GM21619 (cell line): ENCODE measurements around the gene TMED10.
"Not testable (repeated sequence)": the region's sequence is repeated elsewhere in the genome, so short reads cannot be mapped to it uniquely, and the experiment has no call there.

ENCODE experiments used
- ATAC-seq: cut with Tn5 transposase; IDR thresholded peaks from one replicate; pipeline ENCODE4 v1.9.1; 2021; ENCODE audit not compliant: unreplicated experiment

The TMED10 gene

DNA sequence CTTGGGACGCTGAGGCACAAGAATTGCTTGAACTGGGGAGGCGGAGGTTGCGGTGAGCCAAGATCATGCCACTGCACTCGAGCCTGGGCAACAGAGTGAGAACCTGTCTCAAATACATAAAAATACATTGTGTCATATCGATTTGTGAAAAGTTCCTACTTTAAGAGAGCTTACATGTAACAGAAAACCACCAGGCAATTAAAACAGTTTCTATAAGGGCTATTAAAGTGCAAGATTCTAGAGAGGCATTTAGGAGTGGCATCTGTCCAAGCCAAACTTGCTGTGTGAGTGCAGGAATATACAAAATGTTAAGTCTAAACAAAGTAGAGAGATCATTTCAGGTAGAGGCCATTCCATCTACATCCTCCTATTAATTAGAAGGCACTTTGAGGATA, 47.8 kb downstream of the TMED10 start:
- ATAC-seq: no peak

DNA sequence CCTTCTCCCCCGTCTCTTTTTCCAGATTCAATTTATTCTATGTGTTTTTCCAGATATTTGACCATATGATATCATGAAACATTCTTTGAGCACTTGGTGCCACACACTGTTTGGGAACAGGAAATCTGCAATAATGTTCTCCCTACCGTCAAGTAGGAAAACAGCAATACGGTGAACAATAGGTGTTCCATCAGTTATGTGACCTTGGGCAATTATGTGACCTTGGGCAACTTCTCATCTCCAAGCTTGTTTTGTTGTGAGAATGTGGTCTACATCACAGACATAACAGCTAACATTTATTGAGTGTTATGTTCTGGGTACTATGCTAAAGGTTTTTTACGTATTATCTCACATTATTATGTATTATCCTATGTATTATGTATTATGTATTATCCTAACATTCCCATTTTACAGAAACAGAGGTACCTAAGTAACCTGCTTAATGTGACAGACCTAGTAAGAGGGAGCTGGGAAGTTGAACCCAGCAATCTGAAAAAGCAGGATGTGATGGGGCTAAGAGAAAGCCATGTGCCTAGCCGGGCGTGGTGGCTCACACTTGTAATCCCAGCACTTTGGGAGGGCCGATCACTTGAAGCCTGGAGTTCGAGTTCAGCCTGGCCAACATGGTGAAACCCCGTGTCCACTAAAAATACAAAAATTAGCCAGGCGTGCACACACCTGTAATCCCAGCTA, 48.4 kb downstream of the TMED10 start:
- no peak for ATAC-seq

DNA sequence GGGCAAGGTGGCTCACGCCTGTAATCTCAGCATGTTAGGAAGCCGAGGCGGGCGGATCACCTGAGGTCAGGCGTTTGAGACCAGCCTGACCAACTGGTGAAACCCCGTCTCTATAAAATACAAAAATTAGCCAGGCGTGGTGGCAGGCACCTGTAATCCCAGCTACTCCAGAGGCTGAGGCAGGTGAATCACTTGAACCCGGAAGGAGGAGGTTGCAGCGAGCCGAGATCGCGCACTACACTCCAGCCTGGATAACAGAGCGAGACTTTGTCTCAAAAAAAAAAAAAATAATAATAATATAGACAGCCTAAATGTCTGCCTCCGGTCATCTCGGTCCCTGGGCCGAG, 49.0 kb downstream of the TMED10 start:
- ATAC-seq: not testable (repeated sequence)

DNA sequence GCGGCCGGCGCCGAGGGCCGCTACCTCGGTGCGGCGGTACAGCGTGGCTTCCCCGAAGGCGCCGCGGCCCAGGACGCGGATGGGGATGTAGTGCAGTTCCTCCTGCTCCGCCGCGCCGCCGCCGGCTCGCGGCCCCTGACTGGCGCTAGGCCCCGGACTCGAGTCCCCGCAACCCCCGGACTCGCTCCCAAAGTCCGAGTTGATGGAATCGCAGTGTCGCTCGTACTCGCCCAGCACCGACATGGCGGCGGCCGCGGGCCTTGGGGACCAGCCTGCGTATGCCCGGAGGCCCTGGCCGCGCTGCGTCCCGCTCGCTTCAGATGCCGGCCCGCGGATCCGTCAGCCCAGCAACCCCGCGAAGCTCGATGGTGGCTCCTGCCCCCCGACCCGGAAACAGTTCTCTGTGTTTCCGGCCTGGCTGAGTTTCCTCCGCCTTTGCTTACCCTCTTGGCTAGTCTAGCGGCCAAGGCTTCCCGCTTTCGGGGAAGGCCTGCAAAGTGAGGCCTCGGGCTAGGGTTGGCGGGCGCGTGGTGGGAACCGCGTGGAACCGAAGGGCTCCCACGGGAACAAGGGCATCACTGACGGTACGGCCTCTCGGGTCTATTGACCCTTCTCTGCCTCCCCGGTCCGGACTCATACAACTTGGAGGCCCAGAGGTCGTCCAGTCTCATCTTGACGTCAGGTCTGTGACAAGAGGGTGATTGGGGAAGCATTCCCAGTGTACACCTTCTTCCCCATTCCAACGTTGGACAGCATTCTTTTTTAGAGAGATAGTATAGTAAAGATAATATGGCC, 49.5 kb downstream of the TMED10 start, which contains the start of gene NEK9:
TSS of gene NEK9 (minus strand) at position 370 of the 795 bp plus-strand sequence. CDS start at position 243, 127 bp downstream.
- ATAC-seq: peak; percentile 81

DNA sequence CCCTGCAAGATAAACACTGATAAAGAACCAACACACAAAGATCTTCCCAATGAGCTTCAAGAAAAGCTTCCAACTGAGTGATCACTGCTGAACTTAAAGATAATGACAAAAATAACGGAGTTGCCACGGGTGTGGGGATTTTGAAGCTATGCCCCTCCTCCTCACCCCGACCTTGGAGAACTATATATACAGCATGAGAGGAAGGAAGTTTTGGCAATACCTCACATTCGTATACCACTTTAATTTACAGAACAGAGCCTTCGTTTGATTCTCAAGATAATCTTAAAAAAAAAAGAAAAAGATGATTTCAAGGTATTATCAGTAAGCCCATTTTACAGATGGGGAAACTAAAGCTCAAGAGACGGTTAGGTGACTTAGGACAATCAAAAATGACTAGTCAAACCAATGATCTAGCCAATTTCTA, 50.3 kb downstream of the TMED10 start:
- ATAC-seq: no peak

DNA sequence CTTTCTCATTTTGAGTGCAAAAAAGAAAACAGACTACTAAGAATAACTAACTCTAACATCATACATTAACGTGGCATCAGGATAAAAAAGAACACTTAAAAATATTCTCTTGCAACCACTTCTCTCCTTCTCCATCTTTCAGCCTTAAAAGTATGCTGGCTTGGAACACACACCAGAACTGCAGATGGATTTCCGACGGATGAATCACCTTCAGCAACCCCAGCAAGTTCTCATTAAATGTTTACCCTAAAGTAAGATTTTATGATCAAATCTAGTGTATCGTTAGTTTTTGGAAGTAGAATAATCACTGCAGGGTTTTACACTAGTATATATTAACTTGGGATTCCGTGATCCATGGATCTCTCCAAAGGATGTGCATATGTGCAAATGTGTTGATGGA, 50.8 kb downstream of the TMED10 start:
- ATAC-seq: no peak

DNA sequence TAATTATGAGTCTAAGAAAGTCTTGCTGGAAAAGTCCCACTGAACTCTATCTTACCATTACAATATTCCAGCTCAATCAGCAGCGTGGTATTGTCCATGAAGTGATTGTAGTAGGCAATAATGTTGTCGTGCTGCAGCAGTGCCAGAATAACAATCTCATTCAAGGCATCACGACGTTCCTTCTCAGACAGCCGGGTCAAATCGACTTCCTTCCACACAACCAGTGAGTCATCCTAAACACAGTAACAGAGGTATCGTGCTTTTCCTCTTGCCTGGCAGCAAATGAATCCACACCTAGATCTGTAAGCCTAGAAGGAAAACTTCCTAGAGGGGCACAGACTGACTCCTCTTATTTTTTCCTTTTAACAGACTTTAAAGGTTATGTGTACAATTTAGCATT, 52.4 kb downstream of the TMED10 start:
- ATAC-seq: no peak

DNA sequence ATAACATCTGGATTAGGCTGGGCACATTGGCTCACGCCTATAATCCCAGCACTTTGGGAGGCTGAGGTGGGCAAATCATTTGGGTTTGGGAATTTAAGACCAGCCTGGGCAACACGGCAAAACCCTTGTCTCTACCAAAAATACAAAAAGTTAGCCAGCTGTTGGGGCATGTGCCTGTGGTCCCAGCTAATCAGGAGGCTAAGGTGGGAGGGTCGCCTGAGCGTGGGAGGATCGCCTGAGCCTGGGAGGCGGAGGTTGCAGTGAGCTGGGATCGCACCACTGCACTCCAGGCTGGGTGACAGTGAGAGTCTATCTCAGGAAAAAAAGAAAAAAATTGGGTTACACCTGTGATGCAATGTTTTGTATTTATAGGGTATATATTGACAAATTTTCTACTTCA, 54.9 kb downstream of the TMED10 start:
- ATAC-seq: no peak

DNA sequence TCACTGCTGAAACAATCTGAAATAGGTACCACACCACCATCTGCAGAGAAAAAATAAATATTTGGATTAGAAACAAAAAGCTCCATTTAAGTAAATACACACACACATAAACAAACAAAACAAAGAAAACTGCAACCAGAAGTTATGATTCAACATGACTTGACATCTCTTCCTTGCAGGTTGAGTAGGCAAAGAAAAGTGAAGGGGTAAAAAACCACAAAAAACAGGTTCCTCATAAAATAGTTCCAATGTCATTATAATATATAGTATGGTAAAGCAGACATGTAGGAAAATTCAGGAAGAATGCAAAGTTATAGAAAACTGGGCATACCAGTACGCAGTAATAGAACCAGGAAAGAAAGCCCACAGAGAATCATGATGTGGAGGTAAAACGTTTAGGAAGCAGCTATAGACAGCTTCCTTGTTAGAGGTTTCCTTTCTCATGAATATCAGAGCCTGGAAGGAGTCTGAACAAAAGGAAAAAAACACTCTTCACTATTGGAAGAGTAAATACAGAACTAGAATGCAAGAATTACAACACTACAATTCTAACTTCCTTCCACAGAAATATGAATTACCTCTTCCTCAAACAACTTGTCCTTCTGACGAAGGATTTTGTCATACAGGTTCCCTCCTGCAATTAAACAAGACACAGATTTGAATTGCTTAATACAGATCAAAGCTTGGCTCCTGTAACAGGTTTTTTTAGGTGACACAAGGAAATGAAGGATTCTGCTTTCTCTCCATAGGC, 55.7 kb downstream of the TMED10 start:
- ATAC-seq: no peak

DNA sequence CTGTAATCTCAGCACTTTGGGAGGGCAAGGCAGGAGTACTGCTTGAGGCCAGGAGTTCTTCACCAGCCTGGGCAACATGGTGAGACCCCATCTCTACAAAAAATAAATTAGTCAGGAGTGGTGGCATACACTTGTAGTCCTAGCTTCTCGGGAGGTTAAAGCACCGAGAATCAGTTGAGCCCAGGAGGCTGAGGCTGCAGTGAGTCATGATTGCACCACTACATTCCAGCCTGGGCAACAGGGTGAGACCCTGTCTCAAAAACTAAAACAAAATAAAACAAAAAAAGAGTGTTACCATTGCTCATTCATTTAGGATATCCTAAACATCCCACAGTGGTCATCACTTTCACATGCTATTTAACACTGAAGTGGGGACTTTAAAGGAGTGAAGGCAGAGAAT, 57.4 kb downstream of the TMED10 start:
- ATAC-seq: no peak

DNA sequence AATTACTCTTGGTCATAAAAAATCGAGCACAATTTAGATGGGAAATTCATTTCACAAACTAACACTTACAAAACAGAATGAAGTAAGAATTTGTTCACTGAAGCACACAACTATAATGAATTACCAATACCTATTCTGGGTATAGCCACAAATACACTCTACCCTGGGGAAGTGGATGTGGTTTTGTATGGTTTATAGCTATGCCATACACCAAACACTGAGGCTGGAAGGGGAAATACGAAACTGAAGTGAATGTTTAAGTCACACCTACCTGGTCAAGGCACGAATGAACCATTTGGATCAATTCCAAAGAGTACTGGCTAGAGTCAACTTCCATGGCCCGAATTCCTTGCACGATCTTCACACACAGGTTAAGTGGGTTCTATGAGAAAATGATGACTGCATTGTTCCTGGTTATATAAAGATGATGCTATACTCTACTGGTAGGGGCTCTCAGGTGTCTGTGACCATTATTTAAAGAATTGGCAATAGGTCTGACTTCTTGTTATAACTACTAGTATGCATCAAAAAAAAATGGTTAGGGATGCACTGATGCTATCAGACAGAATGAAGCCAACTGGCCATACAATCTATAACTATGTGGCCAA, 62.4 kb downstream of the TMED10 start:
- ATAC-seq: no peak

DNA sequence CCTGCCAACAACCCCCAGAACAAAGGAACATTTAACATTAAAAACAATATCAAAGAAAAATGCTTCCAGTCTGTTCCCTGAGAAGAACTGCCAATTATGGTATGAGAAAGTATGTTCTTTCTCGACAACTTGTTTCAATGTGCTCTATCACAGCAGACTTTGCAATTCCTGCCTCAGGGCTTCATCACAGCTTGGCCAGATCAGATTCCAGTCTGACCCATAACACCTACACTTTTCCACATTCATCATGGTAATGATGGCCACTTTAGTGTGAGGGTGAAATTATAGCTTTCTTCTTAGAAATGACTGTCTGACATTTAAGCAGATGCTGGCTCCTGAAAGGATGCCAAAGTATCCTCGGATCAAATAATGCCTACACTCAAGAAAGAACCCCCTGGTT, 66.5 kb downstream of the TMED10 start:
- no peak for ATAC-seq

DNA sequence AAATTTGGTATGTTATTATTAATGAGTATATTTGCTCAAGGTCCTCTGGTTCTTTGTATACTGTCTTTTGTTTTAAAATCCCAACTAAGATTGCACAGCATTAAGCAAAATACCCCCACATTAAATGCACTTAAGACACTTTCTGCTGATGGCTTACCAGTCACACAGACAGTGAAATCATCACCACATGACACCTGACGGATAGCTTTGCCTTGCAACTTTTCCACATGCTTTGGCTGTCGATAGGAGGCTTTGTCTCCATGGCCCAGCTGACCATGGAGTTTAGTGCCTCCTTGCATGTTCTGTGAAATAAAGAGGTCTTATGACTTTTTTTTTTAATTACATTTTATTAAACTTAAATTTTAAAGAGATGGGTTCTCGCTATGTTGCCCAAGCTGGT, 69.2 kb downstream of the TMED10 start:
- no peak for ATAC-seq

DNA sequence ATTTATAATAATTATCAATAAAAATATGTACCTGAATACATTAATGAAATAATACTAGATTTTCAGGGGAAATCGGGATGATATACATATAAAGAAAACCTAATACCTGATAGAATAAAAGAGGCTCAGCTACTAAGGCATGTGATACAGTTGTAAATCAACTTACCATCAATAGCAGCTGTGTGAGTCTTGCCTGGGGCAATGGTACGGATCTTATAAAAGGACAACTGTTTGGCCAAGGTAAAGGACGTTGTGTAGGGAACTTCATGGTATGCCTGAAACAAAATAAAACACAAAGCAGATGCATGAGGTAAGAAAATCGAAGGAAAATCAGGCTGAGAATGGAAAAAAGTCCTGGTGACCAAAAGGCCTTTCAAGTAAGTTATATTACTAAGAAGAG, 74.9 kb downstream of the TMED10 start:
- no peak for ATAC-seq

DNA sequence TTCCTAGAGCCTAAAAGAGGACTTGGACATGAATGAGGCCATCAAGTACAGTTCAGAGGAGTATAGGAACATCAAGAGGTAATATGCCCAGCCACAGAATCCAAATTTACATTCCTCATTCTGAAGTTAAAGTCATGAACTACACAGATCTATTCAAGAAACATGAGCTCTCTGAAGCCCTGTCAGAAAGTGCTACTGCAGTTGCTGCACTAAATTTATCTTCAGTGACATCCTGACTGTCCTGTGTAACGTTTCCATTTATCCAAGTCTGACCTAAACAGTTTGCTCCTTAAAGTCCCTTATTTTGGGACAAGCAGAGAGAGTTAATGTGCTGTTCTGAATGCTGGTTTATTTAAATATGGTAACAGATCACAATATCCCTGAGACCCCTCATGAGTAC, 77.7 kb downstream of the TMED10 start:
- ATAC-seq: no peak

DNA sequence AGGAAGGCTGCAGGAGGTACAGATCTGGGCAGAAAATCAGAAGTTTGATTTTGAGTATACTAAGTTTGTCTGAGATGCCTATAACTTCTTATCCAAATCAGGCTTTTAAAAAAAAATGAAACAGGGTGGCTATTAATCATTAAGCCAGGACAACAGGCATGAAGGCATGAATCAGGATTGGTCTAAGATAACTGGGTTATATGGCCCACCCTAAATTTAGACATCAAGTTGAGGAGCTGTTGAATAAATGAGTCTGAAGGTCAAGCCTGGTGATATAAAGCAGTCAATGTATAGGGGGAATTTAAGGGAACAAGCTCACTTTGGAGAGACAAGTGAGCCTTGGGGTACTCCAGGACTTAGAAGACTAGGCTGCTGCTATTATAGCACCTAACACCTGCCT, 78.2 kb downstream of the TMED10 start:
- ATAC-seq: no peak

DNA sequence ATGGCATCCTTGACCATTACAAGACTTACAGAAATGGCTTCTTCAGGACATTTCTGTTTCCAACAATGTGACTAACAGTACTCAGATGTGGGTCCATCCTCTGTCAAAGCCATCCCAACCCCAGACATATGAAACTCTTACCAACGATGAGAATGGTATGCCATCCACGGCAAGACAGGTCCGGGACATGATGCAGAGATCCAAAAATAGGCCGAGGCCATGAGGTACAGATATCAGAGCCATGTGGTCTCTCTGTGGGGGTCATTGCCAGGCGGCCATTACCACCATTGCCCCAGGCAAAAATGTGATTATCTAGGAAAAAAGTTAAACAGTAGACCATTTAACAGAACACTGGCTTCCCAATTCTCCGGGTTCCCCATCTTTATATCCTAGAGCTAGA, 79.5 kb downstream of the TMED10 start:
- no peak for ATAC-seq

DNA sequence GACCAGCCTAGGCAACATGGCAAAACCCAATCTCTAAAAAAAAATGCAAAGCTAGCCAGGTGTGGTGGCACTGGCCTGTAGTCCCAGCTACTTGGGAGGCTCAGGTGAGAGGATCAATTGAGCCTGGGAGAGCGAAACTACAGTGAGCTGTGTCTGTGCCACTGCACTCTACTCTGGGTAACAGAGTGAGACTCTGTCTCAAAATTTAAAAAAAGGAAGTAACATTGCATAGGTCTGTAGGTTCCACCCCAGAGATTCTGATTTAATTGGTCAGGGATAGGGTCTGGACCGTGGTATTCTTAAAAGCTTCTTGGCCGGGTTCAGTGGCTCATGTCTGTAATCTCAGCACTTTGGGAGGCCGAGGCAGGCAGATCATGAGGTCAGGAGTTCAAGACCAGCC, 80.7 kb downstream of the TMED10 start:
- no peak for ATAC-seq

DNA sequence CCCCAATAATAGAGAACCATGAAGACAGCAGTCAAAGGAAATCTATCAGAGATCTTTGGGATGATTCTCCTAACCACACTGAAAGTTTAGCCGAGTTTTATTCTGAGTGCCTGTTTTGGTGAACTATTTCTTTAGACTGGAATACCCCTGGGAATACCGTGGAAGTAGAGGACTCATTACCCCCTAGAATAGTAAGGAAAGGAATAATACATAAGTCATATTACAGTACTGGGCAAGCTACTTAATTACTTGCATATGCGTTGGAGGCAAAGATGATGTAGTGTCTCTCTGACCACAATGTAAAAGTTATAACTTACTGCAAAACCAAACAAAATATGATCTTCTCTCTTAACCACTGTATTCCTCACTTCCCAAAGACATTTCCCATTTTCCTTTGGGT, 81.5 kb downstream of the TMED10 start:
- no peak for ATAC-seq

DNA sequence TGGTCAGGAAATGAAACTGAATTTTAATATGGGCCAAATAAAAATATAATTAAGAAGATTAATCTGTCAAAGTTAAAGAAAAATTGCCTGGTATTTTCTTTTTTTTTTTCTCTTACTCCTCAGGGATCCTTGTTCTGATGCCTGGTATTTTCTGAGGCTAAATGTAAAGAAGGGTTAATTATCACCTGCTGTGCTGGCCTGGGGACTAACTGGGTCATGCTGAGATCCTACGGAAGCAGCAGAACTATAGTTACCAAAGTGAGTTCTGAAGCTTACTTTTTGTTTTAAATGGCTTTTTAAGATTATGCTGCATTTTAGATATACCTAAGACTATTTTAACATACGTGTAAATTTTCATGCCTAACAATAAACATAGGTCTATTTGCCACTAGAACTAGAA, 83.7 kb downstream of the TMED10 start:
- no peak for ATAC-seq

DNA sequence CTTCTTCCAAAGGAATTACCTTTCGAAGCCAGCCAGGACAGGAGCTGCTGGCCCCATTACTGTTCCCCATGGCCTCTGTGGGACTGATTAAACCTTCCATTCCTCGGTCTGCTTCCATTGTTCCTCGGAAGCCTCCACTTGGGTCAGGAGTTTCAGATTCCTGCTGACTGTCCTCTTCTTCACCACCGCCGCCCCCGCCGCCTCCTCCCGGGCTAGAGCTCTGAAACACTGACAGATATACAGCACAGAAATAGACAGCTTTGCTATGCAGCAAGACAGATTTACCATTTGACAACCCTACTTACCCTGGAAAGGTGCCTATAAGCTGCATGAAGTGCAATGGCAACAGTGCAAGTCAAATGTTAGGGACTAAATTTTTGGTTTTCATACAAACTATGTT, 85.2 kb downstream of the TMED10 start:
- ATAC-seq: no peak

DNA sequence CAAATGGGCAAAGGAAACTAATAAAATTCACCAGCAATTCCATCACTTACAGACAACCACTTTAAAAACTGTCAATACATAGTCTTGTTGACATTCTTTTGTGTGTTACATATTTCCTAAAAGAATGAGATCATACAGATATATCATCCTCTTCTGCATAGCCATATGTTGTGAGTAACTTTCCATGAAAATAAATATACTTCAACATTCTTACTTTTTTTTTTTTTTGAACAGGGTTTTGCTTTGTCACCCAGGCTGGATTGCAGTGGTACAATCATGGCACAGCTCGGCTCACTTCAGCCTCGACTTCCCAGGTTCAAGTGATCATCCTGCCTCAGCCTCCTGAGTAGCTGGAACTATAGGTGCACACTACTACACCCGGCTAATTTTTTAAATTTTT, 86.1 kb downstream of the TMED10 start:
- no peak for ATAC-seq
